ENCODE data around the gene FOSL2.

FOSL2 gene

GRCh38 chr2:28380219-28380618, 12.4 kb upstream of the FOSL2 start:
- TF ChIP-seq, protein P1, sequence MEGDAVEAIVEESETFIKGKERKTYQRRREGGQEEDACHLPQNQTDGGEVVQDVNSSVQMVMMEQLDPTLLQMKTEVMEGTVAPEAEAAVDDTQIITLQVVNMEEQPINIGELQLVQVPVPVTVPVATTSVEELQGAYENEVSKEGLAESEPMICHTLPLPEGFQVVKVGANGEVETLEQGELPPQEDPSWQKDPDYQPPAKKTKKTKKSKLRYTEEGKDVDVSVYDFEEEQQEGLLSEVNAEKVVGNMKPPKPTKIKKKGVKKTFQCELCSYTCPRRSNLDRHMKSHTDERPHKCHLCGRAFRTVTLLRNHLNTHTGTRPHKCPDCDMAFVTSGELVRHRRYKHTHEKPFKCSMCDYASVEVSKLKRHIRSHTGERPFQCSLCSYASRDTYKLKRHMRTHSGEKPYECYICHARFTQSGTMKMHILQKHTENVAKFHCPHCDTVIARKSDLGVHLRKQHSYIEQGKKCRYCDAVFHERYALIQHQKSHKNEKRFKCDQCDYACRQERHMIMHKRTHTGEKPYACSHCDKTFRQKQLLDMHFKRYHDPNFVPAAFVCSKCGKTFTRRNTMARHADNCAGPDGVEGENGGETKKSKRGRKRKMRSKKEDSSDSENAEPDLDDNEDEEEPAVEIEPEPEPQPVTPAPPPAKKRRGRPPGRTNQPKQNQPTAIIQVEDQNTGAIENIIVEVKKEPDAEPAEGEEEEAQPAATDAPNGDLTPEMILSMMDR (IDR thresholded peaks at IDR 0.05; ENCODE audit: low read depth, low read length, missing control alignments), result no peak

GRCh38 chr2:28381225-28382180, 11.2 kb upstream of the FOSL2 start:
- no peak for DNase-seq (ENCODE audit: extremely low read depth, low read depth)
- no peak overlapping the region for H3K4me3 ChIP-seq (replicated peaks; ENCODE audit: low read depth, low read length)
- TF ChIP-seq, protein P1 (IDR thresholded peaks at IDR 0.05; ENCODE audit: low read depth, low read length, missing control alignments), result no peak

More at GRCh38 chr2:28380219-28380618, 12.4 kb upstream of the FOSL2 start:
- no peak overlapping the region for H3K4me3 ChIP-seq (replicated peaks; ENCODE audit: low read depth, low read length)
- DNase-seq (ENCODE audit: extremely low read depth, low read depth), result no peak

GRCh38 chr2:28382755-28383154, 9.9 kb upstream of the FOSL2 start:
- no peak overlapping the region for H3K4me3 ChIP-seq (replicated peaks; ENCODE audit: low read depth, low read length)
- TF ChIP-seq, protein P1 (IDR thresholded peaks at IDR 0.05; ENCODE audit: low read depth, low read length, missing control alignments), result no peak
- no peak for DNase-seq (ENCODE audit: extremely low read depth, low read depth)

- no peak for DNase-seq (ENCODE audit: extremely low read depth, low read depth)
- TF ChIP-seq, protein P1 (IDR thresholded peaks at IDR 0.05; ENCODE audit: low read depth, low read length, missing control alignments), result no peak
These were observed 5.3 kb upstream of the FOSL2 start for GRCh38 chr2:28387082-28387960.

GRCh38 chr2:28389399-28390240, 3.0 kb upstream of the FOSL2 start:
- TF ChIP-seq, protein P1 (IDR thresholded peaks at IDR 0.05; ENCODE audit: low read depth, low read length, missing control alignments), result no peak
- peak overlapping the region; percentile 83 for H3K4me3 ChIP-seq (replicated peaks; ENCODE audit: low read depth, low read length)
- DNase-seq (ENCODE audit: extremely low read depth, low read depth), result no peak

More at GRCh38 chr2:28387082-28387960, 5.3 kb upstream of the FOSL2 start:
- H3K4me3 ChIP-seq (replicated peaks; ENCODE audit: low read depth, low read length), result no peak overlapping the region

- TF ChIP-seq, protein P1 (IDR thresholded peaks at IDR 0.05; ENCODE audit: low read depth, low read length, missing control alignments), result no peak
- DNase-seq (ENCODE audit: extremely low read depth, low read depth), result peak; percentile 69
- H3K4me3 ChIP-seq (replicated peaks; ENCODE audit: low read depth, low read length), result peak overlapping the region; percentile 83
These were observed 2.4 kb upstream of the FOSL2 start for GRCh38 chr2:28390241-28390745.
